Upper lobe of right lung (tissue), 1 donor: ENCODE results near the gene MAP3K6. TPM values are rescaled to one million over a fixed set of nuclear protein-coding genes. Genes with fewer than 3 reads are reported as not detected.
A peak's percentile ranks its signal among the peaks of the same experiment; 100 is the strongest.

Experiments used
- ATAC-seq: fragments of 200-7000 bp; cut with Tn5 transposase; one replicate; pipeline ENCODE4 v1.9.1; 2020; ENCODE audit warnings: mild to moderate bottlenecking, moderate library complexity
- DNase-seq: peaks from one replicate; pipeline ENCODE4 v3.0.0-alpha.2; 2020
- H3K27ac ChIP-seq: fragments of 200-600 bp; one replicate; pipeline ENCODE4 v1.8.0; 2022
- H3K27me3 ChIP-seq: fragments of 200-600 bp; one replicate; pipeline ENCODE4 v1.8.0; 2022; ENCODE audit warnings: mild to moderate bottlenecking
- H3K36me3 ChIP-seq: fragments of 200-600 bp; one replicate; pipeline ENCODE4 v1.8.0; 2022
- H3K4me1 ChIP-seq: fragments of 200-600 bp; one replicate; pipeline ENCODE4 v1.8.0; 2022
- H3K4me3 ChIP-seq: fragments of 200-600 bp; one replicate; pipeline ENCODE4 v1.8.0; 2022; ENCODE audit warnings: mild to moderate bottlenecking
- H3K9me3 ChIP-seq: fragments of 200-600 bp; one replicate; pipeline ENCODE4 v1.8.0; 2022
- intact Hi-C: fragments of 100-400 bp; cut with DNase I; formaldehyde crosslinking; loops from one replicate; pipeline ENCODE4 v1.11.0; 2022
- total RNA-seq: library from RNA; stranded (reverse); fragmentation: NEBNext Ultra II Directional; extraction: Animal tissue kit (Norgen Biotek cat#: 25700); gene quantifications from one replicate; pipeline ENCODE4 v1.2.1, GENCODE V29; 2021
- TF ChIP-seq, protein P1 (sequence below): fragments of 200-600 bp; IDR thresholded peaks from one replicate; pipeline ENCODE4 v1.8.0; 2022; ENCODE audit warnings: antibody characterized with exemption
- donor health status: DM: no; HTN: yes; CAD: no; lungs with severe emphysema.

MAP3K6 gene
- total RNA-seq, 1 donor from 2014 or later: 144 TPM

- peak overlapping the region; percentile 30 for H3K27ac ChIP-seq
- intact Hi-C loops: no loop called here
- no peak for DNase-seq
- TF ChIP-seq, protein P1, sequence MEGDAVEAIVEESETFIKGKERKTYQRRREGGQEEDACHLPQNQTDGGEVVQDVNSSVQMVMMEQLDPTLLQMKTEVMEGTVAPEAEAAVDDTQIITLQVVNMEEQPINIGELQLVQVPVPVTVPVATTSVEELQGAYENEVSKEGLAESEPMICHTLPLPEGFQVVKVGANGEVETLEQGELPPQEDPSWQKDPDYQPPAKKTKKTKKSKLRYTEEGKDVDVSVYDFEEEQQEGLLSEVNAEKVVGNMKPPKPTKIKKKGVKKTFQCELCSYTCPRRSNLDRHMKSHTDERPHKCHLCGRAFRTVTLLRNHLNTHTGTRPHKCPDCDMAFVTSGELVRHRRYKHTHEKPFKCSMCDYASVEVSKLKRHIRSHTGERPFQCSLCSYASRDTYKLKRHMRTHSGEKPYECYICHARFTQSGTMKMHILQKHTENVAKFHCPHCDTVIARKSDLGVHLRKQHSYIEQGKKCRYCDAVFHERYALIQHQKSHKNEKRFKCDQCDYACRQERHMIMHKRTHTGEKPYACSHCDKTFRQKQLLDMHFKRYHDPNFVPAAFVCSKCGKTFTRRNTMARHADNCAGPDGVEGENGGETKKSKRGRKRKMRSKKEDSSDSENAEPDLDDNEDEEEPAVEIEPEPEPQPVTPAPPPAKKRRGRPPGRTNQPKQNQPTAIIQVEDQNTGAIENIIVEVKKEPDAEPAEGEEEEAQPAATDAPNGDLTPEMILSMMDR: no peak
- no peaks in the 10 kb centered on the region for H3K36me3 ChIP-seq
- H3K4me3 ChIP-seq: no peak overlapping the region
- no peak for ATAC-seq
- no peaks in the 10 kb centered on the region for H3K9me3 ChIP-seq
- H3K27me3 ChIP-seq: no peaks in the 10 kb centered on the region
- H3K4me1 ChIP-seq: peaks cover 11% of the 10 kb centered on the region
These were observed 14.3 kb upstream of the MAP3K6 start for GRCh38 chr1:27380766-27381733.

GRCh38 chr1:27380224-27380623 is 13.5 kb upstream of the MAP3K6 start:
- peak; percentile 44 for ATAC-seq
- no peak for DNase-seq
- Histone ChIP-seq H3K4me1 (peaks cover 14% of the 10 kb centered on the region), H3K27ac (no peak overlapping the region), H3K9me3 (no peaks in the 10 kb centered on the region), H3K27me3 (no peaks in the 10 kb centered on the region), H3K4me3 (no peak overlapping the region), H3K36me3 (no peaks in the 10 kb centered on the region)
- intact Hi-C loops: no loop called here
- TF ChIP-seq, protein P1: no peak

DNA sequence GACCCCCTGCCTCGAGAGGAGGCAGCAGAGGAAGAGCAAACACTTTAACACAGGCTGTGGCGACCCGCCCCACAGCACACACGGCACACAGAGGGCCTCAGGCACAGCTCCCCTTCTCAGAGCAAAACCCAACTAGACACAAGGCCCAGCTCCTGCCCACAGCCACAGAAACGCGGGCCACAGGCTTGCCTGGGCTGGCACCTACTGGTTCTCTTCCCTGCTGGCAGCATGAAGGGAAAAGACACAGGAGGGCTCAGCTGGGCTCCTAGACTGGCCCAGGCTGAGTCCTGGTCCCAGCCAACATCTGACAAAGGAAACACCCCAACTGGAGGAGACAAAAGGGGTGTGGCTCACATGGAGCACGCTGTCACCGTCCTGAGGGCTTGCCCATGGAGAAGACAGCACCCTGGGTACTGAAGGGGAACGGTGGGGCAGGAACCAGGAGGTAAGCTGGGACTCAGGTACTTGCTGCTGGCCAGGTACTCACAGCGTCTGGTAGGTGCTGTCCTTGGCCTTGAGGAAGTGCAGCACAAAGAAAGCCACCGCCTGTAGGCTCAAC is 12.9 kb upstream of the MAP3K6 start:
- ATAC-seq (no peak), DNase-seq (no peak)
- no peaks in the 10 kb centered on the region for H3K9me3 ChIP-seq
- H3K27ac ChIP-seq: no peak overlapping the region
- TF ChIP-seq, protein P1: no peak
- intact Hi-C loops: no loop called here
- peaks cover 16% of the 10 kb centered on the region for H3K4me1 ChIP-seq
- no peaks in the 10 kb centered on the region for H3K27me3 ChIP-seq
- no peak overlapping the region for H3K4me3 ChIP-seq
- H3K36me3 ChIP-seq: no peaks in the 10 kb centered on the region

- no peak overlapping the region for H3K4me3 ChIP-seq
- DNase-seq (no peak), ATAC-seq (no peak)
- TF ChIP-seq, protein P1: no peak
- H3K27me3 ChIP-seq: no peaks in the 10 kb centered on the region
- intact Hi-C loops: no loop called here
- H3K9me3 ChIP-seq: no peaks in the 10 kb centered on the region
- no peak overlapping the region for H3K27ac ChIP-seq
- peaks cover 16% of the 10 kb centered on the region for H3K4me1 ChIP-seq
- H3K36me3 ChIP-seq: no peaks in the 10 kb centered on the region
These were observed 11.2 kb upstream of the MAP3K6 start for GRCh38 chr1:27377760-27378495.

- Histone ChIP-seq H3K9me3 (no peaks in the 10 kb centered on the region), H3K4me3 (peak within 1 kb of the TSS; percentile 38), H3K4me1 (peaks cover 6% of the 10 kb centered on the region), H3K27me3 (no peaks in the 10 kb centered on the region), H3K27ac (peak within 1 kb of the TSS; percentile 69), H3K36me3 (no peaks in the 10 kb centered on the region)
- ATAC-seq (peak; percentile 44), DNase-seq (no peak)
- TF ChIP-seq, protein P1: no peak
- intact Hi-C loops: no loop called here
These were observed 7.8 kb upstream of the MAP3K6 start, which contains the start of gene FCN3 for GRCh38 chr1:27374362-27375086. Gene FCN3, minus strand, starts transcription at chr1:27374824. Its CDS starts 6 bp downstream, at chr1:27374818.
